Measurements from ENCODE around the gene DDHD1. TPM values are rescaled to one million over a fixed set of nuclear protein-coding genes. Genes with fewer than 3 reads are reported as not detected.
"Not testable (repeated sequence)": the region's sequence is repeated elsewhere in the genome, so short reads cannot be mapped to it uniquely, and the experiment has no call there.

DDHD1 gene
- total and polyA plus RNA-seq, 2 experiments from 2014 or later: 15.2 to 25.9 TPM

- H3K27ac ChIP-seq: no peak overlapping the region
- no peaks in the 10 kb centered on the region for H3K36me3 ChIP-seq
- H3K4me1 ChIP-seq (ENCODE audit: low read depth): peaks cover under 1% of the 10 kb centered on the region
- DNase-seq (ENCODE audit: low read depth in 1 of 2, low spot score in 1 of 2): peak; percentile 32 to 59
- H3K4me3 ChIP-seq: no peak overlapping the region
- H3K9me3 ChIP-seq (ENCODE audit: low read depth): no peaks in the 10 kb centered on the region
- H3K27me3 ChIP-seq: no peaks in the 10 kb centered on the region
- peak; percentile 38 for TF ChIP-seq CTCF (IDR thresholded peaks at IDR 0.05; ENCODE audit: low read depth, low read length)
These were observed 27.4 kb upstream of the DDHD1 start for GRCh38 chr14:53180272-53181221.

DNA sequence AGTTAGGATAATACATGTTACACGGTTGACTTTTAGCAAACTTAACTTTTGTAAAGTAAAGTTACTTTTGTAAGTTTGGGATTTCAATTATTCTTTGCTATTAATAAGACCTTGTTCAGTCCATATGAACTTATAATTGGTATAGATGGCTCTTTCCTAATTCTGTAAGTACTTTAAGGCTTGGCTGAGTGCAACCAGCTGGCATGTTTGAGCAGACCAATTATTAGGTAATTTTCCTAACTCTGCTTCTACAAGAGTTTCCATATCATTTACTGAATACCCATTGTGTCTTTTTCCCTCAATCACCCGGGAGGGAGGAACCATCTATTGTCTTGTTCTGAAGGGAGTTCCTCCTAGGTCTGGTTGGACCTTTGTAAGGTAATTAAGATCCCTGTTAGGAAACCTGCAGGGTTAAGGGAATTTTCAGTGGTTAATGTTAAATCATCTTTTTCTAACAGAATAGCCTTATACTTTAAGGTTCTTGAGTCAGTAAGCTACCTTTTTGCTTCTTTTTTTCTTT lies 26.4 kb upstream of the DDHD1 start:
- H3K36me3 ChIP-seq: not testable (repeated sequence)

GRCh38 chr14:53175375-53175774 lies 22.3 kb upstream of the DDHD1 start:
- TF ChIP-seq CTCF (IDR thresholded peaks at IDR 0.05; ENCODE audit: low read depth, low read length): no peak
- Histone ChIP-seq H3K4me3 (no peak overlapping the region), H3K27me3 (no peaks in the 10 kb centered on the region), H3K27ac (peak overlapping the region; percentile 63), H3K36me3 (no peaks in the 10 kb centered on the region), H3K4me1 (ENCODE audit: low read depth) (peaks cover 13% of the 10 kb centered on the region), H3K9me3 (ENCODE audit: low read depth) (no peaks in the 10 kb centered on the region)
- DNase-seq (ENCODE audit: low read depth in 1 of 2, low spot score in 1 of 2): no peak

More for the DNA sequence above, 26.4 kb upstream of the DDHD1 start:
- H3K9me3 ChIP-seq (ENCODE audit: low read depth); H3K27me3 ChIP-seq; DNase-seq (ENCODE audit: low read depth in 1 of 2, low spot score in 1 of 2); H3K4me3 ChIP-seq; H3K27ac ChIP-seq: not testable (repeated sequence)
- H3K4me1 ChIP-seq (ENCODE audit: low read depth): peaks cover 11% of the 10 kb centered on the region

GRCh38 chr14:53174918-53175317 lies 21.8 kb upstream of the DDHD1 start:
- Histone ChIP-seq H3K4me3 (no peak overlapping the region), H3K27me3 (no peaks in the 10 kb centered on the region), H3K9me3 (ENCODE audit: low read depth) (no peaks in the 10 kb centered on the region), H3K4me1 (ENCODE audit: low read depth) (peaks cover 13% of the 10 kb centered on the region), H3K36me3 (no peaks in the 10 kb centered on the region), H3K27ac (peak overlapping the region; percentile 63)
- peak in 1 of 2 donors; percentile 16 for DNase-seq (ENCODE audit: low read depth in 1 of 2, low spot score in 1 of 2)
- TF ChIP-seq CTCF (IDR thresholded peaks at IDR 0.05; ENCODE audit: low read depth, low read length): no peak

DNA sequence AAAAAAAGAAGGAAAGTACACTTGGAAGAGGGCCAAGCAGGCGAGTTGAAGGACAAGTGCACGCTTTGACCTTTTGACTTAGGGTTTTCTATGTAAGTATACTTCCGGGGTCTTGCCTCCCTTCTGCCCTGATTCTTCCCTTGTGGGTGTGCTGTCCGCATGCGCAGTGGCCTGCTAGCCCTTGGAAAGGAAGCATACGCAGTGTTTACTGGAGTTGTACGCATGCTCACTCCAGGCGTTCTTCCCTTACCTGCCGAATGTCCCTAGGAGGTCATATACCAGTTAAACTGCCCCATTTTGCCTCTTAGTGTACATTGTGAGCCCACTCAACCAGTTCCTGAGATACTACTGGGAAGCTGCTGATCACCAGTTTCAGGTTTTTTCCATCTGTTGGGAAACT lies 15.7 kb upstream of the DDHD1 start:
- Histone ChIP-seq H3K4me1 (ENCODE audit: low read depth) (no peaks in the 10 kb centered on the region), H3K4me3 (no peak overlapping the region), H3K27me3 (no peaks in the 10 kb centered on the region), H3K9me3 (ENCODE audit: low read depth) (no peaks in the 10 kb centered on the region), H3K36me3 (no peaks in the 10 kb centered on the region), H3K27ac (no peak overlapping the region)
- no peak for DNase-seq (ENCODE audit: low read depth in 1 of 2, low spot score in 1 of 2)
- TF ChIP-seq CTCF (IDR thresholded peaks at IDR 0.05; ENCODE audit: low read depth, low read length): no peak
